ENCODE results near the gene CST9.

CST9 gene, protein sequence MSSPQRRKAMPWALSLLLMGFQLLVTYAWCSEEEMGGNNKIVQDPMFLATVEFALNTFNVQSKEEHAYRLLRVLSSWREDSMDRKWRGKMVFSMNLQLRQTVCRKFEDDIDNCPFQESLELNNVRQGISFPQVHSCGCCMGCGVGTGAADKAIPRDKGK

DNA sequence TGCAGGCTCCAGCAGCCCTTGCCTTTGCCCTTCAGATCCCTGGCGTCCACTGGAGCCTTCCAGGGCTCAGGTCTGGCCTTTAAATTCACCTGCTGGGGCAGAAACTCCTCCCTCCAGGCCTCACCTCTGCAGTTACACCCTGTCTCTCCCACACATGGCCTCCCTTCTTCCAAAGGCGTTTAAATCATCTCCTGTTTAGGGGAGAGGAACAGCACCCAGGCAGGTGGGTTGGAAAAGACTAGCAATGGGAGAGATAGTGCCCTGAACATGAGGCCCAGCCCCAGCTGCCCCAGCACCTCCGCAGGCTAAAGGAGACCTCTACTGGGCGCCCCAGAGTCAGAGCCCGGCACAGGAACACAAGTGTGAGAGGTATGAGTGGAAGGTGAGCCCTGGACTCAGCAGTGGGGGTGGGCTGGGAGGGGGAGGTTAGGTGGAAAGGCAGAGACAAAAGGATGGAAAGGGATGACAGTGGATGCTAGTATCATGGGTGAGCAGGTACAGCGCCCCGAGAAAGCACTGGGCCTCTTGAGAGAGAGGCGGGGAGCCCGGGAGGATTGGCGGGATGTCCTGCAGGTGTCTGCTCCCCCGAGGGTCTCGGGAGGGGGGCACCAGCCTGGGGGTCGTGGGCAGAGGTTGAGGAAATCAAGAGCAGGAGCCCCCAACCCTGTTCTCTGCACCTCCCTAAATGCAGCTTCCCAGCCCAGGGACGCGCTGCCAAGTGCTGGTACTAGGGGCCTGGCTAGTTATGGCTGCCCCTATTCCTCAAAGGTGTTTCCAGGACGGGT is at the start of gene CST9:
Gene CST9, minus strand, starts transcription at position 51 of the 785 bp plus-strand sequence. CDS start 53 bp downstream, outside the sequence.
- Mint-ChIP-seq H3K4me3 (no peak within 1 kb of the TSS), H3K4me1 (peaks cover 4% of the 10 kb centered on the region), H3K36me3 (ENCODE audit: low read depth) (no peaks in the 10 kb centered on the region), H3K27me3 (no peaks in the 10 kb centered on the region), H3K27ac (no peak within 1 kb of the TSS), H3K9me3 (no peaks in the 10 kb centered on the region)
- ATAC-seq (no peak), DNase-seq (no peak)

DNA sequence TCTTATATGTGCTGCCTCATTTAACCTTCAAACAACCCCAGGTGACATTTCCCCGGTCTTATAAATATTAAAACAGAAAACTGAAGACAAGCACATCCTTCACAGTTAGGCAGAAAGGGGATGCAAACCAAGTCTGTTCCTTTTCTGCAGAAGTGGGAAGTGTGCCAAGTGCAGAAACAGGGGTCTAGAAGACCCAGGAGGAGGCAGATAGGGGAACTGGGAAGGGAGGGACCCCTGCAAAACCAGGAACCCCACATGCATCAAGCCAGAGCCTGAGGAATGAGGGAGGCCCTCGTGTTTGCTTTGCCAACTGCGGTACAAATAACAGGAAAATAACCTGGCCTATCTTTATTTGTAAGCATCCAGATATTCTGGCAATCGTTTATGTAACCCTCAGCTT is 49.0 kb upstream of the CST9 start:
- no peak for DNase-seq
- no peak for ATAC-seq
- Mint-ChIP-seq H3K27me3 (peaks cover 5% of the 10 kb centered on the region), H3K9me3 (no peaks in the 10 kb centered on the region), H3K4me3 (no peak overlapping the region), H3K4me1 (no peaks in the 10 kb centered on the region), H3K27ac (no peak overlapping the region), H3K36me3 (ENCODE audit: low read depth) (no peaks in the 10 kb centered on the region)

DNA sequence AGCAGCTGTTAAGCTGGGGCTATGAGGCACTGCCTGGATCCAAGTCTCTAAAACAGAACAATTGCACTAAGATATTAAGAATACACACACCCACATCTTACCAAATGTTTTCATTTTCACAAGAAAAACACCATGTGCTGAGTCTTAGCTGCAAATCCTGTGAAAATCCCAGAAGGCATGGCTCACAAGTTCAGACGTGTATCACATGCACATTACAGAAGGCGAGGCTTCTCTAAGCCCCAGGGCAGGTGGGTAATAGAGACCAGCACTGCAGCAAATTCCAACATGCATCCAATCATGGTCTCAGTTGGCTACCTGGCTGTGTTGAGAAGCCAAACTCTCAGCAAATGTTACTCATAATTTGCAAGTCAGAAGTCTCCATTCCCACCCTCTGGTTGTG is 48.3 kb upstream of the CST9 start:
- H3K4me1 Mint-ChIP-seq: no peaks in the 10 kb centered on the region
- H3K4me3 Mint-ChIP-seq: no peak overlapping the region
- no peak for ATAC-seq
- no peaks in the 10 kb centered on the region for H3K36me3 Mint-ChIP-seq (ENCODE audit: low read depth)
- H3K9me3 Mint-ChIP-seq: no peaks in the 10 kb centered on the region
- DNase-seq: no peak
- H3K27ac Mint-ChIP-seq: no peak overlapping the region
- peaks cover 5% of the 10 kb centered on the region for H3K27me3 Mint-ChIP-seq

DNA sequence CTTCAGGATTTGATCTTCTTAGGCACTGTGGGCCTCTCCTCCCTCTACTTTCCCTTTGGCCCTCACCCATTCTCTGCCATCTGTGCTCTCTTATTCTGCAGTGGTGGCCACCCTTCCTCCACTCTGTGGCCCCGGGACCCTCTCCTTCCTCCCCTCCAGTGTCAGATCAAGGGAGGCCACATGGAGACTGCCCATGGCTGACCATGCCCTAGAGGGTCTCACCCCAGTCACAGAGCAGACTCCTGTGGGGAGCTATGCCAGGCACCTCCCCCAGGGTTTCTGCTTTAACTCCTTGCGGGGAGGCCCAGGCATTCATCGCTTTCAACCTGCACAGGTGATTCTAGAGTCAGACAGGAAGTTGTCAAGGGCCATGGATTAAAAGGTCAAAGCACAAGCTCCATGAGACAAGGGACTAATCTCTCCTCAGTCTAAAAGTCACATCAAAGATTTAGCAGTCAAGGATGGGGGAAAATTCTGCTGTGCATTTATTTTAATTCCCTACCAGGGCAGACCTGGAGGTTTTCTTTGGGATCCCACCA is 47.8 kb upstream of the CST9 start:
- no peaks in the 10 kb centered on the region for H3K36me3 Mint-ChIP-seq (ENCODE audit: low read depth)
- H3K27ac Mint-ChIP-seq: no peak overlapping the region

DNA sequence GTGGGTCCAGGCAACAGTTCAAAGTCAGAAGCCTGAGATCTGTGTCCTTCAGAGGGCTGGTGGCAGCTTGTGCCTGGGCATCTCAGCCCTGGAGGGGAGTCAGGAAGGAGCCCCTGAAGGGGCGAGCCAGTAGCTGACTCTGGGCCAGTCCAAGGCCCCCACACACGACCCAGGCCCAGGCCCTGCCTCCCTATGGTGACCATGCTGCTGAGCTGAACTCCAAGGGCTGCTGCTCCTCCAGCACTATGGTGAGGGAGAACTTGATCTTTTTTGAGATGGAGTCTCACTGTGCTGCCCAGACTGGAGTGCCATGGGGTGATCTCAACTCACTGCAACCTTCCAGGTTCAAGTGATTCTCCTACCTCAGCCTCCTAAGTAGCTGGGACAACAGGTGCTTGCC is 47.2 kb upstream of the CST9 start:
- Mint-ChIP-seq H3K27ac (no peak overlapping the region), H3K27me3 (peaks cover 5% of the 10 kb centered on the region), H3K4me3 (no peak overlapping the region), H3K4me1 (no peaks in the 10 kb centered on the region), H3K9me3 (no peaks in the 10 kb centered on the region), H3K36me3 (ENCODE audit: low read depth) (no peaks in the 10 kb centered on the region)
- DNase-seq (no peak), ATAC-seq (no peak)

More for the DNA sequence above, 47.8 kb upstream of the CST9 start:
- DNase-seq (no peak), ATAC-seq (no peak)
- no peak overlapping the region for H3K4me3 Mint-ChIP-seq
- peaks cover 5% of the 10 kb centered on the region for H3K27me3 Mint-ChIP-seq
- no peaks in the 10 kb centered on the region for H3K9me3 Mint-ChIP-seq
- H3K4me1 Mint-ChIP-seq: no peaks in the 10 kb centered on the region

DNA sequence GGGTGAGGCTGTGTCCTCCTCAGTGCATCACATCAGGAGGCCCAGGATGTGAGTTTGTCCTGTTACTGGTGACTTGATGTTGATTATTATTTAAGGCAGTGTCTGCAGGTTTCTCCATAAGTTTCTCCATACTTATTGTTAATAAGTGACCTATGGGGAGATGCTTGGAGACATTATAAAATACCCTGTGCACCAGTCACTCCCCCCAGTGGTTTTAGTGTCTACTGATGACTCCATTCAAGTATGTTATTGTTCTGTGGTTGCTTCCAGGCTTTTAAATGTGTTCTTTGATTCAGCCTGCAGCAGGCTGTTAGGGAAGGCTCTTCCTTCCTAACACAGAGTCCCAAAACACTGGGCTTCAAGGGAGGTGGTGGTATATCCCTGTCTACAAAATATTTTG is 46.7 kb upstream of the CST9 start:
- peaks cover 5% of the 10 kb centered on the region for H3K27me3 Mint-ChIP-seq
- DNase-seq (no peak), ATAC-seq (no peak)
- no peaks in the 10 kb centered on the region for H3K36me3 Mint-ChIP-seq (ENCODE audit: low read depth)
- H3K9me3 Mint-ChIP-seq: no peaks in the 10 kb centered on the region
- no peak overlapping the region for H3K4me3 Mint-ChIP-seq
- H3K4me1 Mint-ChIP-seq: no peaks in the 10 kb centered on the region
- H3K27ac Mint-ChIP-seq: no peak overlapping the region

DNA sequence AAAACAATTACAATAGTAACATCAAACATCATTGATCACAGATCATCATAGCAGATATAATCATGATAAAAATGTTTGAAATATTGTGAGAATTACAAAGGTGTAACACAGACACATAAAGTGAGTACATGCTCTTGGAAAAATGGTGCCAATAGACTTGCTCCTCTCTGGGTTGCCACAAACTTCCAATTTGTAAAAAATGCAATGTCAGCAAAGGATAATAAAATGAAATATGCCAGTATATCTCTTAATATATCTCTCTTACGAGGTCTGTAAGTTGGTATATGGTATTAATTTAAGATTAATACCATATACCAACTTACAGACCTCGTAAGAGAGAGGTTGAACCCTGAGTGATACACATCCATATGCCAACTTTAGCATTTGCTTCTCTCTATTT is 45.4 kb upstream of the CST9 start:
- Mint-ChIP-seq H3K4me3 (no peak overlapping the region), H3K4me1 (no peaks in the 10 kb centered on the region), H3K9me3 (no peaks in the 10 kb centered on the region), H3K27ac (no peak overlapping the region), H3K27me3 (peaks cover 2% of the 10 kb centered on the region), H3K36me3 (ENCODE audit: low read depth) (no peaks in the 10 kb centered on the region)
- DNase-seq (no peak), ATAC-seq (no peak)

DNA sequence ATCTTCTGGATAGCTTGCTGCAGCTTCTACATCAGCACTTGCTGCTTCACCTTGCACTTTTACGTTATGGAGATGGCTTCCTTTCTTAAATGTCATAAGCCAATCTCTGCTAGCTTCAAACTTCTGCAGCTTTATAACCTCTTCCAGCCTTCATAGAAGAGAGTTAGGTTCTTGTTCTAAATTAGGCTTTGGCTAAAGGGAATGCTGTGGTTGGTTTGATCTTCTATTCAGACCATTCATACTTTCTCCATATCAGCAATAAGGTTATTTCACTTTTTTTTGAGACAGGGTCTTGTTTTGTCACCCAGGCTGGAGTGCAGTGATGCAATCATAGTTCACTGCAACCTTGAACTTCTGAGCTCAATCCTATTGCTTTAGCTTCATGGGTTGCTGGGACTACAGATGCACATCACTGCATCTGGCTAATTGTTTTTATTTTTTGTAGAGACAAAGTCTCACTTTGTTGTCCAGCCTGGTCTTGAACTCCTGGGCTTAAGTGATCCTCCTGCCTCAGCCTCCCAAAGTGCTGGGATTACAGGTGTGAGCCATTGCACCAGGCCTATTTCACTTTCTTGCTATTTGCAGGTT is 44.2 kb upstream of the CST9 start:
- Mint-ChIP-seq H3K36me3 (ENCODE audit: low read depth) (no peaks in the 10 kb centered on the region), H3K9me3 (no peaks in the 10 kb centered on the region), H3K27me3 (peaks cover 5% of the 10 kb centered on the region), H3K27ac (no peak overlapping the region), H3K4me1 (no peaks in the 10 kb centered on the region), H3K4me3 (no peak overlapping the region)
- ATAC-seq (no peak), DNase-seq (no peak)

DNA sequence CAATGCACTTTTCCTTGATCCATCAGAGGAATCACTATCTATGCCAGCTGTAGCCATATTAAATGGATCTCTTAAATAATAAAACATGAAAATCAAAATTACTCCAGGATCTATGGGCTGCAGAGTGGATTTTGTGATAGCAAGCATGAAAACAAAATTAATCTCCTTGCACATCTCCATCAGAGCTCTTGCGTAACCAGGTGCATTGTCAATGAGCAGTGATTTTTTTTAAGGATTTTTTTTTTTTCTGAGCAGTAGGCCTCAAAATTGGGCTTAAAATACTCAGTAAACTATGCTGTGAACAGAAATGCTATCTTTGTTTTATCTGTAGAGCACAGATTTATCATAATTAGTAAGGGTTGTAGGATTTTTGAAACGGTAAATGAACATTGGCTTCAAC is 43.5 kb upstream of the CST9 start:
- Mint-ChIP-seq H3K9me3 (no peaks in the 10 kb centered on the region), H3K27ac (no peak overlapping the region), H3K36me3 (ENCODE audit: low read depth) (no peaks in the 10 kb centered on the region), H3K27me3 (peaks cover 3% of the 10 kb centered on the region), H3K4me1 (no peaks in the 10 kb centered on the region), H3K4me3 (no peak overlapping the region)
- ATAC-seq: no peak
- no peak for DNase-seq

DNA sequence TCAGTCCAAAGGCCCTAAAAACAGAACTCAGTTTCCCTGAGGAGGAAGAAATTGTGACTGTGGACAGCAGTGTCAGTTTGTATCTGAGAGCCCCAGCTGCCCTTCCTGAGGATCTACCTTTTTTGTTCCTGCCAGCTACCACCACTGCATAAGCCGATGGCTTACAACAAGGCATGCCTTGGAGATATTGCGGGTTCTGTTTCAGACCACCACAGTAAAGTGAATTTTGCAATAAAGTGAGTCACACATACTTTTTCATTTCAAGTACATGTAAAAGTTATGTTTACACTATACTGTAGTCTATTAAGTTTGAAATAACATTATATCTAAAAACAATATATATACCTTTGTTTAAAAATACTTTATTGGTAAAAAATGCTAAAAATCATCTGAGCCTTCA is 41.6 kb upstream of the CST9 start:
- DNase-seq: no peak
- Mint-ChIP-seq H3K9me3 (no peaks in the 10 kb centered on the region), H3K4me3 (no peak overlapping the region), H3K36me3 (ENCODE audit: low read depth) (no peaks in the 10 kb centered on the region), H3K4me1 (peaks cover 2% of the 10 kb centered on the region), H3K27me3 (peaks cover 2% of the 10 kb centered on the region), H3K27ac (no peak overlapping the region)
- no peak for ATAC-seq

DNA sequence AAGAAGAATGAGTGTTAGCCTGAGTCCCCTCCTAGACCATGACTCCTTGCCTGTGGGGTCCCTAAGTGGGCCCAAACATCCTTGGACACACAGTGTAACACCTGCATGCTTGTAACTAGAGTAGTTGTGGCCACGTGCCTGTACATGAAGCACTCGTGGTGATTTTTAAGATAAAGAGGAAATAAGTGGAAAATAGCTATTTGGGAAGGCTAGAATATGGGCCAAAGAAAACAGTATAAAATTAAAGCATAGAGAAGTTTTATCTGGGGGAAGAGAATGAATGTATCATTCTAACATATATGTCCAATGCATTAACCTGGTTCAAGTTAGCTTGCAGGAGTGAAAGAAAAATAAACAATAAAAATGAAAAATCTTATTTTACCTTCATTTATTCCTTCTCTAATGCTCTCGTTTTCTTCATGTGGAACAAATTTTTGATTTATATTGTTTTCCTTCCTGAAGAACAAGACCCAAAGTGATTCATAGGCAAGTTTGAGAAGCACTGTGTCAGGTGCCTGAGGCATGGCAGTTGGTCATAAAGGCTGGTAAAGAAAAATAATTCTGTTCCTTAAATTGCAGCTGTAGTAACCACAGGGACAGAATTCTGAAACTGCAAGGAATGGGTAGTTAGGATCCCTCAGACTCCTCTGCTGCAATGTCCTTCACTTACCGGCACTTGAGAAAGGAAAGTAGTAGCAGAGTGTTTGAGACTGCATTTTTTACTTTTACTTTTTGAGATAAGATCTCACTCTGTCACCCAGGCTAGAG is 40.6 kb upstream of the CST9 start:
- Mint-ChIP-seq H3K36me3 (ENCODE audit: low read depth) (no peaks in the 10 kb centered on the region), H3K4me1 (peaks cover 2% of the 10 kb centered on the region), H3K27ac (no peak overlapping the region), H3K27me3 (peaks cover 2% of the 10 kb centered on the region), H3K4me3 (no peak overlapping the region), H3K9me3 (no peaks in the 10 kb centered on the region)
- ATAC-seq (no peak), DNase-seq (no peak)

DNA sequence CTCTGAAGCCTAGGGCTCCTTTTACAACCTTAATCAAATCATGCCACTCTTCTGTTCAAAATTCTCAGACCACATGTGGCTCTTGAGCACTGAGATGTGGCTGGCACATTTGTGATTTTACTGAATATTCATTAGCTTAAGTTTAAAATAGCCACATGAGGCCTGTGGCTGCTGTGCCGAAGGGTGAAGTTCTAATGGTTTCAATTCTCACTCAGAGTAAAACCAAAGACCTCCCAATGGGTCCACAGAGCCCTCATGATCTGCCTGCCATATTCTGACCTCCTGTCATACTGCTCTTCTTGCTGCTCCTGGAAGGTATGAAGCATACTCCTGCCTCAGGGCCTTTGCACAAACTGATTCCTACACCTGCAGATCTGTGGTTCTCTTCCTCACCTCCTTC is 39.9 kb upstream of the CST9 start:
- ATAC-seq: no peak
- no peaks in the 10 kb centered on the region for H3K9me3 Mint-ChIP-seq
- peaks cover 2% of the 10 kb centered on the region for H3K27me3 Mint-ChIP-seq
- H3K36me3 Mint-ChIP-seq (ENCODE audit: low read depth): no peaks in the 10 kb centered on the region
- no peak overlapping the region for H3K27ac Mint-ChIP-seq
- peaks cover 2% of the 10 kb centered on the region for H3K4me1 Mint-ChIP-seq
- DNase-seq: no peak
- no peak overlapping the region for H3K4me3 Mint-ChIP-seq

DNA sequence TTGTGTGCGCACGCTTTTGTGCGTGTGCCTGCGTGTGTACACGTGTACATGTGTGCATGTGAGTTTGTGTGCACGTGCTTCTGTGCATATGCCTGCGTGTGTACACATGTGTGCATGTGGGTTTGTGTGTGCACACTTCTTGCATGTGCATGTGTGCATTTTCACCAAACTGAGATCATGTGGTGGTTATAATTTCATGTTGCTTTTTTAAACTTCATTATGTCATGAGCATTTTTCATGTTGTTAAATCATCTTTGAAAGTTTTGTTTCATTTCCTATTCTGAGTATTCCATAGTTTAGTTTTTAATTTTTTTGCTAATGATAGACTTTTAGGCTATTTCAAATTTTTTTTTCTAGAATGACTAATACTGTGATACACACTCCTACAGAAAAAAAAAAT is 38.4 kb upstream of the CST9 start:
- DNase-seq (no peak), ATAC-seq (no peak)
- Mint-ChIP-seq H3K36me3 (ENCODE audit: low read depth) (no peaks in the 10 kb centered on the region), H3K9me3 (no peaks in the 10 kb centered on the region), H3K4me3 (no peak overlapping the region), H3K27me3 (peaks cover 5% of the 10 kb centered on the region), H3K4me1 (peaks cover 2% of the 10 kb centered on the region), H3K27ac (no peak overlapping the region)

DNA sequence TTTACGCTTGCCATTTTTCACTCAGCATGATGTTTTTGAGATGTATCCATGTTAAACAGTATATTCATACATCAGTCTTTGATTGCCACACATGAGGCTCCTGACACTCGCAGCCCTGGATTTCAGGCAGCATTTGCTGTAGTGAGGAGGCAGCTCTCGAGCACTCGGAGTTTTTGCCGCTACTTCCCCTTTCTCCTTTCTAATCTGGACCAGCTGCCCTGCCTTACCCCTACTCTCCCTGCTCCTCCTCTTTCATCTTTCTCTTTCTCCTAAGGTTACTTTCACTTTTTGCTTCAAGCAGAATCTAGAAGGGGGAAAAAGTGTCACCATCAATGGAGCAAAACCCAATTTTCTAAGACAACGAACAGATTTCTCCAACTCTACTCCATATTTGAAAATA is 37.9 kb upstream of the CST9 start:
- Mint-ChIP-seq H3K4me3 (no peak overlapping the region), H3K9me3 (no peaks in the 10 kb centered on the region), H3K36me3 (ENCODE audit: low read depth) (no peaks in the 10 kb centered on the region), H3K27me3 (peaks cover 9% of the 10 kb centered on the region), H3K4me1 (peaks cover 2% of the 10 kb centered on the region), H3K27ac (no peak overlapping the region)
- no peak for ATAC-seq
- no peak for DNase-seq
